MG63 (cell line): ENCODE data around the gene CAND2. TPM values are rescaled to one million over a fixed set of nuclear protein-coding genes. Genes with fewer than 3 reads are reported as not detected.
"Not testable (repeated sequence)": the region's sequence is repeated elsewhere in the genome, so short reads cannot be mapped to it uniquely, and the experiment has no call there.

Source experiments
- DNase-seq: peaks from one replicate; pipeline ENCODE4 v3.0.0-alpha.2; 2020
- H3K27me3 ChIP-seq: fragments of 250-450 bp; sonication (Bioruptor Pico); 2 replicates; pipeline ENCODE4 v1.5.1; 2020; ENCODE audit warnings: mild to moderate bottlenecking, moderate library complexity
- H3K36me3 ChIP-seq: fragments of 250-450 bp; sonication (Bioruptor Pico); 2 replicates; pipeline ENCODE4 v1.5.1; 2020; ENCODE audit warnings: mild to moderate bottlenecking, moderate library complexity
- H3K4me3 ChIP-seq: fragments of 250-450 bp; sonication (Bioruptor Pico); 2 replicates; pipeline ENCODE4 v1.5.1; 2020; ENCODE audit warnings: mild to moderate bottlenecking, moderate library complexity
- H3K9me3 ChIP-seq: fragments of 250-450 bp; sonication (Bioruptor Pico); 2 replicates; pipeline ENCODE4 v1.5.1; 2020; ENCODE audit warnings: mild to moderate bottlenecking, moderate library complexity
- total RNA-seq: library from RNA; depleted of rRNA; stranded (reverse); fragments of >200 nt; shearing (Covaris generic); gene quantifications from 2 replicates; pipeline ENCODE4 v1.2.3, GENCODE V29; 2014; ENCODE audit warnings: low replicate concordance

CAND2 gene
- total RNA-seq, 1 experiment from 2014 or later = 0.23 TPM

DNA sequence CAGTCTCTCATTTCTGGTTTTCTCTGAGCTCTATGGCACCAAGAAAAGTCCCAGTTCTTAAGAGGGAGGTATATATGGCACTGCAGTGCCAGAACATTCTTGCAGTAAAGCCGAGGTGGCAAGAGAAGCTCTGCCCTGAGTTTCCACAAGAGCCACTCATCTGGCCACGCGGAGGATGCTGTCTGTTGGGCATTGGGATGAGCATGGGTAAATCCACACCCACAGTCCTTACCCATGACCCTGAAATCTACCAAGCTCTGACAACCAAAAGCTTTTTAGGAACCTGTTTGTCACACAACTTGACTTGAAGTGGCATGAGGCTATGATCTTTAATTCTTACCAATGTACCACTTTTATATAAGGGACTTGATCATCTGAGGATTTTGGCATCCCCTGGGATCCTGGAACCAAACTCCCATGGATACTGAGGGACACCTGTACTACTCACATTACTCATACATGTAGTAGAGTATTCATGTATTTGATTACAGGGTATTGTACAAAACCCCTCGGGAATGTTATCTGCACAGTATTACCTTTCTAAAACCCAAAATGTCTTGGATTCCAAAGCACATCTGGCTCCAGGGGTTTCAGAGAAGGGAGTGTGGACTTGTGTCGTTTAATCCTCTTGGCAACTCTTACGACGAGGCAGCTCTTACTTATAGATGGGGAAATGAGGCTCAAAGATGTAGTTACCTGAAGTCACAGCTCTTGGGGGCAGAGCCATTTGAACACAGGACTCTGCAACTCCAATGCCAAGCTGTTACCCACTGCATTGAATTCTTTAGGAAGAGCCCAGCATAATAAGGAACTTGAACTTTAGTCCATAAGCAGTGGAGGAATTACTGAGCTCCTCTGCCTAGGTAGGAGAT is 36.1 kb downstream of the CAND2 start:
- Histone ChIP-seq H3K9me3 (no peaks in the 10 kb centered on the region), H3K27me3 (no peaks in the 10 kb centered on the region), H3K4me3 (no peak overlapping the region), H3K36me3 (peaks cover 63% of the 10 kb centered on the region)
- no peak for DNase-seq

DNA sequence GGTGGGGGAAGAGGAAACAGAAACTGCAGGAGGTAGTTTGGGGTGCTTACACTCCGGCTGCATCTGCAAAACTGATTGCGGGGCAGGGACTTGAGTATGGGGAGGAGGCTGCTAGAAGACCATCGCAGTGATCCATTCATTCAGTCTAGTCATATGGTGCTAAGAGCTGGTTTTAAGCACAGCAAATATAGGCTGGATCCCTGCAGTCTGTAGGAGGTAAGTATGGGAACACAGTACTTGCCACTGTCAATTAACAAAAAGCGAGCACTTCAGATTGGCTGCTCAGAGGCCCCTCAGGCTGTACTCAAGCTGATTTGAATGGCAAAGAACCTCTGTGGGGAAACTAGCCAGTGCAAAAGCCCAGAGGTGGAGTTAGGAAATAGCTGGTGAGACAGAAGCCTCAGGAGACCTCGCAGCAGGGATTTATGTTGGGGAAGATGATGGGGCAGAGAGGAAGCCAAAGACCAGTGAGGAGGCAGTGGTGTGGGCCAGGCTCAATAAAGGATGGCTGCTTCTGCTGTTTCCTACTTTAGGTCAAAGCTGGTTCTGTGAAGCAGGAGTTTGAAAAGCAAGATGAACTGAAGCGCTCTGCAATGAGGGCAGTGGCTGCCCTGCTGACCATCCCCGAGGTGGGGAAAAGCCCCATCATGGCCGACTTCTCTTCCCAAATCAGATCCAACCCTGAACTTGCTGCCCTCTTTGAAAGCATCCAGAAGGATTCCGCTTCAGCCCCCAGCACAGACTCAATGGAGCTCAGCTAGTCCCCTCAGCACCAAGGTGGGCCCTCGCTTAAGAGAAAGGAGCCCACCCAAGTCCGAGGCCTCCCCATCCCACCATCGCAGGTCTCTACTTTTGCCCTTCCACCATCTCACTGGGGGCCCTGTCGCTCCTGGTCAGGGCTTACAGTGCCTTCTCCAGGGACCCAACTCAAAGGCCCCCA is 37.0 kb downstream of the CAND2 start:
- H3K4me3 ChIP-seq = no peak overlapping the region
- H3K9me3 ChIP-seq = no peaks in the 10 kb centered on the region
- no peaks in the 10 kb centered on the region for H3K27me3 ChIP-seq
- H3K36me3 ChIP-seq = peaks cover 72% of the 10 kb centered on the region
- no peak for DNase-seq

DNA sequence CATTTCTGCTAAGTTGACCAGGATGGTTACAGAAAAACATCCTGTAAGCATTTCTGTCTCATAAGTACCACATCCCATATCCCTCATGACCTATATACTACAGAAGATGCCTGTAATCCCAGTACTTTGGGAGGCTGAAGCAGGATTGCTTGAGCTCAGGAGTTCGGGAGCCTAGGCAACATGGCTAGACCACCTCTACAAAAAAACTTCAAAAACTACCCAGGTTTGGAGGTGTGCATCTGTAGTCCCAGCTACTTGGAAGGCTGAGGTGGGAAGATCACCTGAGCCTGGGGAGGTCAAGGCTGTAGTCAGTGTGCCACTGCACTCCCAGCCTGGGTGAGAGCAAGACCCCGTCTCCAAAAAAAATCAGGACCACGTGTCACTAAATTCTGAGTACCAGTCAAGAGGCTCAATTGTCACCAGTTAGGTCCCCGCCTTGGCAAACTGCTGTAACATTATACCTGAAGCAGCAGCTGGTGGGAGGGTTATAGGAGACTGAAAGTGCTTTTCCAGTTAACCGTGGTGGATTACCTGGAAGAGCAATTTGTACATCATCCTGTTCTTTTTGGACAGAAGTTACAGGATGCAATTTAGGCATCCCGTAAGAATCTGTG is 38.7 kb downstream of the CAND2 start:
- Histone ChIP-seq H3K27me3 (no peaks in the 10 kb centered on the region), H3K9me3 (no peaks in the 10 kb centered on the region), H3K36me3 (peaks cover 89% of the 10 kb centered on the region), H3K4me3 (no peak overlapping the region)
- DNase-seq = no peak

DNA sequence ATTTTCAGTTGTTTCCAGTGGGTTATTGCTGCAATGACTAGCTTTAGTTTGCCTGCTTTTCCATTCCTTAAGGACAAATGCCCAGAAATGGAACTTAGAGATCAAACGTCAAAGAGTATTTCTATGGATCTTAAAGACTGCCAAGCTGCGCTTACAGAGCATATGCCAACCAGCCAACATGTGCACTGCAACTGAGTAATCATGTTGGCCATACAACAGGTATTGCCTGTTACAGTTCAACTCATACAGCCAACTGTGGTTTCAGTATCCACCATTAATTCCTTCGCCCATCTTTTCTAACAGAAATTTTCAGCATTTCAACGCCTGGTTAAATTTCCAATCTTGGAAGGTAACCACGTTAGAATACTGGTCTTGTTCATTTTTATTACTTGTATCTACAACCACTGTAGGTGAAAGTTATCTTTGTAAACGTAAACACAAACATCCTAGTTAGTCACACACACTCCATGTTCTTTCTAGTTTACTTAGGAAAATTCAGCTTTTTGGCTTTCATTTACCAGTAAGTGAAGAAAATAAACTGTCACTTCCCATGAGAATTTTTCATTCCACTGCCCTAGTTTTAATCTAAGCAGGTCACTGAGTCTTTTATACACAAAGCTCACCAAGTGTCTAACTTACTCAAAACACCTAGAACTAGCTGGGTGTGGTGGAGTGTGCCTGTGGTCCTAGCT is 41.0 kb downstream of the CAND2 start:
- no peak for DNase-seq
- H3K27me3 ChIP-seq = no peaks in the 10 kb centered on the region
- no peaks in the 10 kb centered on the region for H3K9me3 ChIP-seq
- H3K4me3 ChIP-seq = peak overlapping the region; percentile 3; the same call in 1 of the 2 replicates
- peaks cover 87% of the 10 kb centered on the region for H3K36me3 ChIP-seq

DNA sequence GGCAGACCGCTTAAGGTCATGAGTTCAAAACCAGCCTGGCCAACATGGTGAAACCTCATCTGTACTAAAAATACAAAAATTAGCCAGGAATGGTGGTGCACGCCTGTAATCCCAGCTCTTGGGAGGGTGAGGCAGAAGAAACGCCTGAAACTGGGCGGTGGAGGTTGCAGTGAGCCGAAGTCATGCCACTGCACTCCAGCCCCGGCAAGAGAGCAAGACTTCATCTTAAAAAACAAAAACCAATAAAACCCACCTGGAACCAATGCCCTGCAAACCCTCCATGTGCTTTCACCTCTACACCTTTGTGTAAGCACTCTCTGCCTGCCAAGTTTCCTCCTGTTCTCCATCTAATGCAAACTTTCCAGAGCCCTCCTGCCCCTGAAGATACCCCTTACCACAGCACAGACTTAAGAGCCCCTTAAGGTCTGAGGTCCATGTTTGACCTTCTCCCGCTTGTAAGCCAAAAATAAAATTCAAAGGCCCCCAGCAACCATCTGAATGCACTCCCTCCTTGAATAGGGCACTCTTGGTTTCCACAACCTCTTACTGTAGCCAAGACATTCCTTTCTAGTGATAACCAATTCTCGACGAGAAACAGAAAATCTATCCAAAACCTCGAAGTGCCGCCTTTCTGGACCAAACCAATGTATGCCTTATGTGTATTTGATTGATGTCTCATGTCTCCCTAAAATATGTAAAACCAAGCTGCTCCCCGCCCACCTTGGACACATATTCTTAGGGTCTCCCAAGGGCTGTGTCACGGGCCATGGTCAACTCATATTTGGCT is 41.9 kb downstream of the CAND2 start:
- no peak for DNase-seq
- peaks cover 78% of the 10 kb centered on the region for H3K36me3 ChIP-seq
- H3K27me3 ChIP-seq = no peaks in the 10 kb centered on the region
- no peaks in the 10 kb centered on the region for H3K9me3 ChIP-seq
- peak overlapping the region; percentile 81 for H3K4me3 ChIP-seq

DNA sequence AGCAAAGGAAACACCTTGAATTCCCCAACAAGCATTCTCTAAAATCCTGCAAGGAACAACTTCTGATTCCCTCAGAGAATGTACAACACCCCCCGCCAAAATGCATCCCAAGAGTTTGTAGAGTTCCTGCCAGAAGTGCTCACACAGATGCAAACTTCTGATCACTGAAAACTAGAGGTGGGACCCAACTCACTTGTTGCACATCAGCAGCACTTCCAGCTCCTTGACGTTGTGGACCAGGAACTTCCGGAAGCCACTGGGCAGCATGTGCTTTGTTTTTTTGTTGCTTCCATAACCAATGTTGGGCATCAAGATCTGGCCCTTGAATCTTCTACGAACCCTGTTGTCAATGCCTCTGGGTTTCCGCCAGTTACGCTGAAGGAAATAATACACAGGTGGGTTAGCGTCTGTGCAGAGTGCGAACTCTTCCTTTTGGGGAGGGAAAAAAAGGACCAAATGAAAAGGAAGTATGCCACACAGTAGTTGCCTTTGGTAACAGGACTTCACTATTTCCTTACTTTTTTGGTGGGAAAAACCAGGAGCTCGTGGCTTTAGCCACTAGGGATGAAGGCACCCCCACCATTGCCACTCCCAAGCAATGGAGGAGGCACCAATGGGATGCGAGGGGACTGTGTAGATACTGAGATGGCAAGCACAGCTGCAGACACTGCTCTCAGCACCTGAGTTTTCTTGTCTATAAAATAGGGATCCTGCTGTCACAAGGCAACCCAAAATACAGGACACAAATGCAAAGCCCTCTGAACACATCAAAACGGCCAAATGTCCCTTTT is 42.9 kb downstream of the CAND2 start:
- peaks cover 68% of the 10 kb centered on the region for H3K36me3 ChIP-seq
- no peaks in the 10 kb centered on the region for H3K27me3 ChIP-seq
- H3K4me3 ChIP-seq = peak overlapping the region; percentile 81
- DNase-seq = no peak
- no peaks in the 10 kb centered on the region for H3K9me3 ChIP-seq

DNA sequence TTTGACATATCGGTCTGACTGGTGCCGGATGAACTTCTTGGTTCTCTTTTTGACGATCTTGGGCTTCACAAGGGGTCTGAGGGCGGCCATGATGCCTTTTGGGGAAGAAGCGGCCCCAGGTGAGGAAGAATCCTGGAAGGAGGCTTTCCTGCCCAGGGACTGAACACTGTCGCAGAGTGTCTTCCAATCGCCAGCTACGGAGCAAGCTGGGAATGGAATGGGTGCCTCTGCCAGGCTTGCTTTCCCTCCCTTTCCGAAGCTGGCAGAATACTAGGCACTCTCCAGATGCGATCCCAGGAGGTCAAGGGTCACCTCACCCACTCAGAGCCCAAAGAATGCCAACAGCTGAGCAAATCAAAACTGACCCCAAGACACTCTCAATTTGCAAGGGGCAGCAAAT is 43.7 kb downstream of the CAND2 start:
- DNase-seq, H3K27me3 ChIP-seq, H3K9me3 ChIP-seq: not testable (repeated sequence)
- H3K36me3 ChIP-seq = peaks cover 60% of the 10 kb centered on the region
- H3K4me3 ChIP-seq = peak overlapping the region; percentile 81

DNA sequence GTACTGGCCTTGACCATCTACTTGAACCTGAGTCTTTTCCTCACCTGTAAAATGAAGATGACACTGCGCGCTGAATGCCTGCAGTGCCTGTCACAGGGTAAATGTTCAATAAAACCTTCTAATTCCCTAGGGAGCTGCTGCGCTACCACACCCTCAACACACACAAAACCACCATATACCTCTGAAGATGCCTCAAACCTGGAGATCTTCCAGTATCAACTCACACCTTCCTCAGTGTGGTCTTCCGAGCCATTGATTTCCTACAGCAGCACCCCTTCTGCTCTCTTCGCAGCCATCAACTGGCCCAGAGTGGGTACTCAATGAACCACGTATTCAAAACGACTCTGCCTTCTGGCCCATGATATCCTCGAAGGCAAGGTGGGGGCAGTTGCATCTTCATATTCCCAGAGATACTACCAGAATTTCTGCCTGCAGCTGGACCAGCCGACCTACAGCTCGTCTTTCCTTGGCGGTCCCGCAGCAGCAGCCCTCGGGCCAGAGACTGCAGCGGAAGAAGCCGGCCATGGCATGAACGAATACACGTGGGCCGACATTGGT is 44.2 kb downstream of the CAND2 start:
- Histone ChIP-seq H3K9me3 (no peaks in the 10 kb centered on the region), H3K36me3 (peaks cover 55% of the 10 kb centered on the region), H3K4me3 (peak overlapping the region; percentile 81), H3K27me3 (no peaks in the 10 kb centered on the region)
- DNase-seq = no peak

DNA sequence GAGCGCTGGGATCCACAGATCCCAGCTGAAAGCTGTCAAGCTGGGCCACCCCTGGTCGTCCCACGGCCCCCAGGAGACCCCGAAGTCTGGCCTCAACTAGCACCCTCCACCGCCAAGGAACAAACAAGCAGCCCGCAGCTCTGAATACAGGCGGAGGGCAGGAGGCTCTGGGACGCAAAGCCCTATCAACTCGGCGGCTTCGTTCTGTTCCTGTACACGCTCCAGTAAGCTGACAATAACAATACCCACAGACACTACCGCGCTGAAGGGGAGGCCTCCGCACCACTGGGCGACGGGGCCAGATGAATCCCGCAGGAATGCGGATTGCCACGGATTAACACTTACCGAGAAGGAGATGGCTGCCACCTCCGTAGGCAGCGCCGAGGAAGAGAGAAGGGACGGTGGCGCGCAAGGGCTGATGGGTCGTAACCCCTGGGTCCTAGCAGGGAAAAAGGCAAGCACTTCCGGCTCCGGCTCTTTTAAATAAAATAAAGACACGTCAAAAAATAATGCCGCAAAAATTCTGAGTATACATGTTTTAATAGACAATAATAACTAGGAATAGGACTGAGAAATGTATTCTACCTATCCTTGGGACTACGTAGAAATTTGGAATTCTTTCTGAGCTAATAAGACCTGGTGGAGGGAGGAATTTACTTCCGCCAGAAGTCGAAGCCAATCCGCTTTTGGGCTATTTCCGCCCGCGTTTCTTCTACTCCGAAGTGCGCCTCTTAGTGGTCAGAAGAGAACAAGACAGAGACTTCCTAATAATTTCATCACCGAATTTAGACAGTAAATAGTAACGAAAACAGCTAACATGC is 44.9 kb downstream of the CAND2 start, which contains the start of gene RPL32:
Gene RPL32 (minus strand): TSS at position 417 of the 821 bp plus-strand sequence. CDS start 1,328 bp downstream, outside the sequence.
- H3K4me3 ChIP-seq = peak within 1 kb of the TSS; percentile 81
- H3K27me3 ChIP-seq = no peaks in the 10 kb centered on the region
- peak; percentile 80 for DNase-seq
- peaks cover 48% of the 10 kb centered on the region for H3K36me3 ChIP-seq
- H3K9me3 ChIP-seq = no peaks in the 10 kb centered on the region

DNA sequence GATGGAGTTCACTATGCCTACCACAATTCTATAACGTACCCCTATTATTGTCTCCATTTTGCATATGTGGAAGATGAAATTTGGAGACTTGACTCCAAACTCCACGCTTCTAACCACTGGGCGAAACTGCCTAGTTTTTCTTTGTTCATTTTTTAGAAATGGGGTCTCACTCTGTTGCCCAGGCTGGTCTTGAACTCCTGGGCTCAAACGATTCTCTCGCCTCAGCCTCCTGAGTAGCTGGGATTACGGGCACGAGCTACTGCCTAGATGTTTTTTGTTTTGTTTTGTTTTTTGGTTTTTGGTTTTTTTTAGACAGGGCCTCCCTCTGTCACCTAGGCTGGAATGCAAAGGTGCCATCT is 45.5 kb downstream of the CAND2 start:
- no peak for DNase-seq
- H3K27me3 ChIP-seq = no peaks in the 10 kb centered on the region
- H3K4me3 ChIP-seq = peak overlapping the region; percentile 81
- peaks cover 42% of the 10 kb centered on the region for H3K36me3 ChIP-seq
- no peaks in the 10 kb centered on the region for H3K9me3 ChIP-seq

DNA sequence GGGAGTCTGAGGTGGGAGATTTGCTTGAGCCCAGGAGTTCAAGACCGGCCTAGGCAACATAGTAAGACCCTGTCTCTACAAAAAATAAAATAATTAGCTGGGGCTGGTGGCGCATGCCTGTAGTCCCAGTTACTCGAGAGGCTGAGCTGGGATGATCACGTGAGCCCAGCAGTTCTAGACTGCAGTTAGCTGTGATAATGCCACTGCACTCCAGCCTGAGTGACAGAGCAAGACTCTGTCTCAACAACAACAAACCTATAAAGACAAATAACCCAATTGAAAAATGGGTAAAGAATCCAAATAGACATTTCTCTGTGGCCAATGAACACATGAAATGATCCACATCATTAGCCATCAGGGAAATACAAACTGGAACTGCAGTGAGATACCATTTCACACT is 46.0 kb downstream of the CAND2 start:
- Histone ChIP-seq H3K27me3 (no peaks in the 10 kb centered on the region), H3K36me3 (peaks cover 37% of the 10 kb centered on the region), H3K9me3 (no peaks in the 10 kb centered on the region), H3K4me3 (no peak overlapping the region)
- DNase-seq = no peak

DNA sequence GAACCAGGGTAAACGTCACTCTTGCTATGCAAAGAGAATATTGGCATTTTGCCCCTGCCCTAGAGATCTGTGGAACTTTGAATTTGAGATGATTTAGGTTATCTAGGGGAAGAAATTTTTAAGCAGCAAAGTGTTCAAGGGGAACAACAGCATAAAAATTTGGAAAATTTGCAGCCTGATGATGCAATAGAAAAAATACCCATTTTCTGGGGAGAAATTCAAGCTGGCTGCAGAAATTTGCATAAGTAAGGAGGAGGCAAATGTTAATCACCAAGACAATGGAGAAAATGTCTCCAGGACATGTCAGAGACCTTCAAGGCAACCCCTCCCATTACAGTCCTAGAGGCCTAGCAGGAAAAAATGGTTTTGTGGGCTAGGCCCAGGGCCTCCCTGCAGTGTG is 49.3 kb downstream of the CAND2 start:
- peaks cover 4% of the 10 kb centered on the region for H3K36me3 ChIP-seq
- H3K9me3 ChIP-seq = no peaks in the 10 kb centered on the region
- no peak for DNase-seq
- no peak overlapping the region for H3K4me3 ChIP-seq
- no peaks in the 10 kb centered on the region for H3K27me3 ChIP-seq

DNA sequence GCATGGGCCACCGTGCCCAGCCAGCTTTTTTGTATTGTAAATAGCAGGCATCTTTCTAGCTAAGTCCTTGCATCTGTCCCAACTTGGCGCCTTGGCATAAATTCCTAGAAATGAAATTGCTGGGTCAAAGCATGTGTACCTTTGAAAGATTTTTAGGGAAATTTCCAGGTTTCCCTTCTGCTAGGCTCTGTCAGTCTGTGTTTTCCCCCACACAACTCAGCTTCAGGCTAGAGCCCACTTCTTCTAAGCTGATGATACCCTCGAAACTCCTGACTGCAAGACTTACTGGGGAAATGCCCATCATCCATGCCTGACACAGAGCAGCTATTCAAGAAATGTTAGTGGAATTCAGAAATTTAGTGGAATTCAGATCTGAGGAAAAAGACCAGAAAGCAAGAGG is 55.7 kb downstream of the CAND2 start:
- DNase-seq = no peak
- Histone ChIP-seq H3K4me3 (no peak overlapping the region), H3K9me3 (no peaks in the 10 kb centered on the region), H3K27me3 (no peaks in the 10 kb centered on the region), H3K36me3 (no peaks in the 10 kb centered on the region)

DNA sequence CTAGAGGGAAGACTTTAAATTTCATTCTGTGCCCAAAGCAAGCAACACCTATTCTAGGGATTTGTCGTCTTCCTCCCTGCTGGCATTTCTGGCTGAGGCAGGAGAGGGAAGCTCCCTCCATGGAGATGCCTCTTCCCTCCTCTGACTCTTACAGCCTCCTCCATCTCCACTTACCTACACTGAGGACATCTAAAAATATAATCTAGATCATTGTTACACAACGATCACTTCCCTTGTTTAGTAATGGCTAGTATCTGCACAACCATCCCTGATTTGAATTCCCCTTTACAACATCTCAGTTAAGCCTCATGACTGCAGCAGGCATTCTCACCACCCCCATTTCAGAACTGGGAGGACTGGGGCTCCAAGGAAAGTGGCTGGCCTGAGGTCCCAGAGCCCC is 57.4 kb downstream of the CAND2 start:
- not testable (repeated sequence) for DNase-seq, H3K4me3 ChIP-seq, H3K9me3 ChIP-seq, H3K27me3 ChIP-seq, H3K36me3 ChIP-seq
